HG03571 (cell line): Measurements from ENCODE around the gene ADAMTSL3.
"Not testable (repeated sequence)": the region's sequence is repeated elsewhere in the genome, so short reads cannot be mapped to it uniquely, and the experiment has no call there.

ENCODE experiments used
- ATAC-seq: cut with Tn5 transposase; IDR thresholded peaks from one replicate; pipeline ENCODE4 v1.9.1; 2021; ENCODE audit not compliant: unreplicated experiment

The ADAMTSL3 gene

GRCh38 chr15:84003791-84004503 is 350.0 kb downstream of the ADAMTSL3 start:
- ATAC-seq: no peak

GRCh38 chr15:84006421-84006820 is 352.5 kb downstream of the ADAMTSL3 start:
- no peak for ATAC-seq

GRCh38 chr15:84009616-84010015 is 355.7 kb downstream of the ADAMTSL3 start:
- ATAC-seq: no peak

GRCh38 chr15:84010246-84010645 is 356.3 kb downstream of the ADAMTSL3 start:
- no peak for ATAC-seq

GRCh38 chr15:84016371-84016770 is 362.4 kb downstream of the ADAMTSL3 start:
- no peak for ATAC-seq

GRCh38 chr15:84022516-84022915 is 368.6 kb downstream of the ADAMTSL3 start:
- no peak for ATAC-seq

GRCh38 chr15:84023636-84024035 is 369.7 kb downstream of the ADAMTSL3 start:
- no peak for ATAC-seq

- no peak for ATAC-seq
These were observed 380.1 kb downstream of the ADAMTSL3 start for GRCh38 chr15:84033793-84034553.

- ATAC-seq: no peak
These were observed 380.9 kb downstream of the ADAMTSL3 start for GRCh38 chr15:84034578-84035398.

GRCh38 chr15:84035399-84035766 is 381.5 kb downstream of the ADAMTSL3 start:
- no peak for ATAC-seq

GRCh38 chr15:84037301-84037700 is 383.4 kb downstream of the ADAMTSL3 start:
- no peak for ATAC-seq

GRCh38 chr15:84042434-84043056 is 388.6 kb downstream of the ADAMTSL3 start:
- not testable (repeated sequence) for ATAC-seq

- ATAC-seq: no peak
These were observed 392.2 kb downstream of the ADAMTSL3 start for GRCh38 chr15:84046064-84046637.

- ATAC-seq: not testable (repeated sequence)
These were observed 395.6 kb downstream of the ADAMTSL3 start for GRCh38 chr15:84049480-84049879.

GRCh38 chr15:84050076-84050475 is 396.2 kb downstream of the ADAMTSL3 start:
- ATAC-seq: no peak

GRCh38 chr15:84051146-84051545 is 397.2 kb downstream of the ADAMTSL3 start:
- ATAC-seq: not testable (repeated sequence)

- not testable (repeated sequence) for ATAC-seq
These were observed 400.6 kb downstream of the ADAMTSL3 start for GRCh38 chr15:84054544-84054943.

GRCh38 chr15:84057714-84058331 is 403.9 kb downstream of the ADAMTSL3 start:
- ATAC-seq: no peak

- not testable (repeated sequence) for ATAC-seq
These were observed 409.8 kb downstream of the ADAMTSL3 start for GRCh38 chr15:84063674-84064073.

- not testable (repeated sequence) for ATAC-seq
These were observed 414.8 kb downstream of the ADAMTSL3 start for GRCh38 chr15:84068674-84069073.
